ENCODE measurements around the gene LPO. TPM values are rescaled to one million over a fixed set of nuclear protein-coding genes. Genes with fewer than 3 reads are reported as not detected.

LPO gene
- total RNA-seq, 1 experiment from 2014 or later, result not detected

GRCh38 chr17:58283674-58284612, 45.6 kb downstream of the LPO start:
- intact Hi-C loops (cut with micrococcal nuclease; ENCODE audit: unreplicated experiment), result no loop called here
- no peak for DNase-seq
- peaks cover 75% of the 10 kb centered on the region for H3K27me3 Mint-ChIP-seq (ENCODE audit: unreplicated experiment)
- CTCF ChIA-PET, result no interaction called here
- H3K4me1 Mint-ChIP-seq (ENCODE audit: low read depth, unreplicated experiment), result no peaks in the 10 kb centered on the region
- H3K9me3 Mint-ChIP-seq (ENCODE audit: low read depth, unreplicated experiment), result no peaks in the 10 kb centered on the region
- no TSS peak for BruUV-seq (replicated peaks)
- no peak overlapping the region for H3K4me3 Mint-ChIP-seq (ENCODE audit: low read depth, unreplicated experiment)
- H3K36me3 Mint-ChIP-seq (ENCODE audit: insufficient read depth, unreplicated experiment), result peaks cover 4% of the 10 kb centered on the region
- no peak overlapping the region for H3K27ac Mint-ChIP-seq (ENCODE audit: unreplicated experiment)
- TF ChIP-seq CTCF (IDR thresholded peaks at IDR 0.05; ENCODE audit: unreplicated experiment), result no peak

DNA sequence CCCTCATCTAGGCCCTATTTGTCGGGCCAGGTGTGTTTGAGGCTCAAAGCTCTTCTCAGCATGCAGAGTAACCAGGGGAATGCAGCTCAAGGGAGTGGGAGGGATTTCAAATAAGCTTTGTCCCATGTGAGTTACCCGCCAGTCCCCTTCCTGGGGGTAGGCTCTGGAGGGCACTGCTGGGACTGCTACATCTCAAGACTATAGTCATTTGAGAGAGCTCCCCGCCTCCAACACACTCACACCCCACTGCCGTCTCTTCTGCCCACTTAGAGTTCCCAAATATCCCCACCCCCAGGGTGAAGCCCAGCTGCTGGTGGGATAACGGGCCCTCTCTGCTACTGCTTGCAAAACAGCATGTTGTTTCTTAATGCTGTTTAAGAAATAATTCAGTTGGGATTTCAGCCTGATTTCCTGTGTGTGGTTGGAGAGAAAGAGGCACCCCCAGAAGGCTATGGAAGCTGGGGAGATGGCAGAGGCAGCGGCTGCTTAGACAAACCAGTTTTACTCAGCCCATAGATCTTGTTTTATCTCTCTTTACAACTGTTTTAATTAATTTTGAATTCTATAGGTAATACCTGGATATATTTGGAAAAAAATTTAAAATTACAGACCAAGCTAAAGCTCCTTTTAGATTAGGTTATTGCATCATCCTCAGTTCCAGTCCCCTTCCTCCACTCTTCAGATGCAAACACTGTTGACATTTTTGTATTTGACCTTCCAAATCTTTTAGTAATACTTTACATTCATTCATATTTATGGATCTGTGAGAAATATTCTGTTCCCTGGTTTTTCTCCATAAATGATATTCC, 46.4 kb downstream of the LPO start:
- intact Hi-C loops (cut with micrococcal nuclease; ENCODE audit: unreplicated experiment), result no loop called here
- H3K27ac Mint-ChIP-seq (ENCODE audit: unreplicated experiment), result no peak overlapping the region
- no peak overlapping the region for H3K4me3 Mint-ChIP-seq (ENCODE audit: low read depth, unreplicated experiment)
- no peaks in the 10 kb centered on the region for H3K4me1 Mint-ChIP-seq (ENCODE audit: low read depth, unreplicated experiment)
- H3K36me3 Mint-ChIP-seq (ENCODE audit: insufficient read depth, unreplicated experiment), result peaks cover 2% of the 10 kb centered on the region
- no peak for DNase-seq
- peaks cover 68% of the 10 kb centered on the region for H3K27me3 Mint-ChIP-seq (ENCODE audit: unreplicated experiment)
- no TSS peak for BruUV-seq (replicated peaks)
- CTCF ChIA-PET, result no interaction called here
- no peak for TF ChIP-seq CTCF (IDR thresholded peaks at IDR 0.05; ENCODE audit: unreplicated experiment)
- H3K9me3 Mint-ChIP-seq (ENCODE audit: low read depth, unreplicated experiment), result no peaks in the 10 kb centered on the region

DNA sequence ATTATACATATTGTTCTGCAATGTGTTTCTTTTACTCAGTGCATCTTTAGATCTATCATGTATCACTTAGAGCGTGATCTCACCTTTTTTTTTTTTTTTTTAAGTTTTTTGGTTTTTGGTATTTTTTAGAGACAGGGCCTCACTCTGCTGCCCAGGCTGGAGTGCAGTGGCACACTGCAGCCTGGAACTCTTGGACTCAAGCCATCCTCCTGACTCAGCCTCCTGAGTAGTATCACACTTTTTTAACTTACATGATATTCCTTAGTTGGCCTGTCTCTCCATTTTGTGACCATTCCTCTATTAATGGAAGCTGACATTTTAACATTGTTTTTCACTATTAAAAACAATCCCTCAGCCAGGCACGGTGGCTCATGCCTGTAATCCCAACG, 47.0 kb downstream of the LPO start:
- H3K4me1 Mint-ChIP-seq (ENCODE audit: low read depth, unreplicated experiment), result no peaks in the 10 kb centered on the region
- no peak for TF ChIP-seq CTCF (IDR thresholded peaks at IDR 0.05; ENCODE audit: unreplicated experiment)
- H3K4me3 Mint-ChIP-seq (ENCODE audit: low read depth, unreplicated experiment), result no peak overlapping the region
- H3K27me3 Mint-ChIP-seq (ENCODE audit: unreplicated experiment), result peaks cover 68% of the 10 kb centered on the region
- H3K9me3 Mint-ChIP-seq (ENCODE audit: low read depth, unreplicated experiment), result no peaks in the 10 kb centered on the region
- intact Hi-C loops (cut with micrococcal nuclease; ENCODE audit: unreplicated experiment), result no loop called here
- H3K36me3 Mint-ChIP-seq (ENCODE audit: insufficient read depth, unreplicated experiment), result no peaks in the 10 kb centered on the region
- BruUV-seq (replicated peaks), result no TSS peak
- CTCF ChIA-PET, result no interaction called here
- no peak overlapping the region for H3K27ac Mint-ChIP-seq (ENCODE audit: unreplicated experiment)
- DNase-seq, result no peak

DNA sequence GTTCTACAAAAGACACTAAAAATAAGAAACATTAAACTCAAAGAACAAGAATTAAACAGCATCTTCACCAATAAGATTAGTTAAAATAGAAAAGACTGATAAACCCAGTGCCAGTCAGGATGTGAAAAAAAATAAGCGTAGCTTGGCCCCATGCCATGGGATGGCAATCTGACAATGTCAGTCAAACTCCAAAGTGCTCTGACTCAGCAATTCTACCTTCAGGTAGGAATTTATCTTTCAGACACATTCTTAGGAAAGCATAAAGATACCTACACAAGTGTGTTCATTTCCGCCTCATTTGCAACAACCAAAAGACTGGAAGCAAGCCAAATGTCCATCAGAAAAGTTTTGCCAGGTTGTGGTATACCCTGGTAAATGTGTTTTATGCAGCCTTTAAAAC, 51.5 kb downstream of the LPO start:
- Mint-ChIP-seq H3K36me3 (ENCODE audit: insufficient read depth, unreplicated experiment) (no peaks in the 10 kb centered on the region), H3K4me3 (ENCODE audit: low read depth, unreplicated experiment) (no peak overlapping the region), H3K27me3 (ENCODE audit: unreplicated experiment) (peaks cover 56% of the 10 kb centered on the region), H3K4me1 (ENCODE audit: low read depth, unreplicated experiment) (no peaks in the 10 kb centered on the region), H3K27ac (ENCODE audit: unreplicated experiment) (no peak overlapping the region), H3K9me3 (ENCODE audit: low read depth, unreplicated experiment) (no peaks in the 10 kb centered on the region)
- no peak for DNase-seq
- BruUV-seq (replicated peaks), result no TSS peak
- intact Hi-C loops (cut with micrococcal nuclease; ENCODE audit: unreplicated experiment), result no loop called here
- no peak for TF ChIP-seq CTCF (IDR thresholded peaks at IDR 0.05; ENCODE audit: unreplicated experiment)
- CTCF ChIA-PET, result no interaction called here
